NCI-H82 (cell line): Measurements from ENCODE around the gene PLEK.
"Not testable (repeated sequence)": the region's sequence is repeated elsewhere in the genome, so short reads cannot be mapped to it uniquely, and the experiment has no call there.

Experiments used
- DNase-seq: peaks from one replicate; lab custom pipeline; 2025; lab: John Stamatoyannopoulos, UW

The PLEK gene

GRCh38 chr2:68352651-68353391, 12.3 kb upstream of the PLEK start:
- DNase-seq = no peak

- DNase-seq = no peak
Measured at GRCh38 chr2:68356599-68357239, 8.4 kb upstream of the PLEK start.

GRCh38 chr2:68357605-68358337, 7.3 kb upstream of the PLEK start:
- DNase-seq = peak; percentile 83

- DNase-seq = no peak
Measured at GRCh38 chr2:68359889-68360288, 5.2 kb upstream of the PLEK start.

GRCh38 chr2:68362069-68362468, 3.0 kb upstream of the PLEK start:
- DNase-seq = peak; percentile 85

- DNase-seq = no peak
Measured at GRCh38 chr2:68362749-68363148, 2.3 kb upstream of the PLEK start.

- DNase-seq = no peak
Measured at GRCh38 chr2:68363721-68364120, 1.4 kb upstream of the PLEK start.

GRCh38 chr2:68366083-68366560, 1.0 kb downstream of the PLEK start:
- no peak for DNase-seq

- no peak for DNase-seq
Measured at GRCh38 chr2:68367953-68368653, 3.0 kb downstream of the PLEK start.

- DNase-seq = peak; percentile 41
Measured at GRCh38 chr2:68368654-68369336, 3.7 kb downstream of the PLEK start.

GRCh38 chr2:68369337-68369734, 4.3 kb downstream of the PLEK start:
- DNase-seq = no peak

GRCh38 chr2:68371138-68371537, 6.1 kb downstream of the PLEK start:
- DNase-seq = no peak

- no peak for DNase-seq
Measured at GRCh38 chr2:68371581-68371980, 6.5 kb downstream of the PLEK start.

- DNase-seq = no peak
Measured at GRCh38 chr2:68372485-68372884, 7.4 kb downstream of the PLEK start.

GRCh38 chr2:68374184-68374583, 9.1 kb downstream of the PLEK start:
- DNase-seq = no peak

GRCh38 chr2:68375582-68375981, 10.5 kb downstream of the PLEK start:
- no peak for DNase-seq

GRCh38 chr2:68377137-68377780, 12.2 kb downstream of the PLEK start:
- no peak for DNase-seq

- not testable (repeated sequence) for DNase-seq
Measured at GRCh38 chr2:68378779-68379178, 13.7 kb downstream of the PLEK start.

GRCh38 chr2:68379184-68379708, 14.2 kb downstream of the PLEK start:
- no peak for DNase-seq

GRCh38 chr2:68383778-68384177, 18.7 kb downstream of the PLEK start:
- no peak for DNase-seq
